DND-41 (cell line): Measurements from ENCODE around the gene CALCOCO1.

Source experiments
- ATAC-seq: fragments of 200-7000 bp; cut with Tn5 transposase; 3 replicates; pipeline ENCODE4 v1.9.1; 2021; ENCODE audit warnings: low read depth; ENCODE audit not compliant: insufficient read depth
- DNase-seq: peaks from one replicate; pipeline ENCODE4 v3.0.0-alpha.2; 2020
- H2AFZ ChIP-seq: 2 replicates; pipeline ENCODE4 v1.6.0; 2012; ENCODE audit warnings: low read depth, low read length
- H3K27ac ChIP-seq: 2 replicates; pipeline ENCODE4 v1.5.1; 2012; ENCODE audit warnings: low read length, inconsistent platforms
- H3K27me3 ChIP-seq: fragments of 200-600 bp; sonication (generic); 2 replicates; pipeline ENCODE4 v1.6.0; 2012; ENCODE audit warnings: low read length, mild to moderate bottlenecking, inconsistent platforms; ENCODE audit not compliant: insufficient read depth, poor library complexity
- H3K36me3 ChIP-seq: 2 replicates; pipeline ENCODE4 v1.5.1; 2012; ENCODE audit warnings: low read length, inconsistent platforms; ENCODE audit not compliant: insufficient read depth
- H3K4me1 ChIP-seq: 2 replicates; pipeline ENCODE4 v1.5.1; 2012; ENCODE audit warnings: mild to moderate bottlenecking, low read length; ENCODE audit not compliant: insufficient read depth
- H3K4me2 ChIP-seq: 2 replicates; pipeline ENCODE4 v1.6.0; 2012; ENCODE audit warnings: mild to moderate bottlenecking, moderate library complexity, low read length, inconsistent platforms; ENCODE audit not compliant: insufficient read depth
- H3K4me3 ChIP-seq, 2 experiments: fragments of 200-600 bp in 1 of 2; shearing (Covaris generic) in 1 of 2; 2 replicates each; pipeline ENCODE4 v1.5.1; 2012 to 2016; ENCODE audit warnings: inconsistent platforms in 2 of 2, low read length in 2 of 2, mild to moderate bottlenecking in 2 of 2, low read depth in 1 of 2, moderate library complexity in 1 of 2
- H3K79me2 ChIP-seq: 2 replicates; pipeline ENCODE4 v1.6.0; 2012; ENCODE audit warnings: low read length, inconsistent platforms; ENCODE audit not compliant: insufficient read depth
- H3K9ac ChIP-seq: 2 replicates; pipeline ENCODE4 v1.6.0; 2012; ENCODE audit warnings: low read depth, mild to moderate bottlenecking, inconsistent platforms, low read length, moderate library complexity
- H3K9me3 ChIP-seq: 2 replicates; pipeline ENCODE4 v1.5.1; 2012; ENCODE audit warnings: low read length, moderate library complexity, mild to moderate bottlenecking, inconsistent platforms; ENCODE audit not compliant: insufficient read depth, severe bottlenecking
- H4K20me1 ChIP-seq: 2 replicates; pipeline ENCODE4 v1.6.0; 2012; ENCODE audit warnings: low read length; ENCODE audit not compliant: insufficient read depth
- EZH2 ChIP-seq: IDR thresholded peaks from 3 replicates; pipeline ENCODE4 v1.6.1; 2012; ENCODE audit warnings: borderline replicate concordance, low read depth, mild to moderate bottlenecking, moderate library complexity, low read length, inconsistent platforms; ENCODE audit not compliant: severe bottlenecking
- TF ChIP-seq, protein P1 (sequence below): IDR thresholded peaks from 2 replicates; pipeline ENCODE4 v1.5.1; 2012; ENCODE audit warnings: borderline replicate concordance, low read length, moderate library complexity, mild to moderate bottlenecking; ENCODE audit not compliant: poor library complexity, severe bottlenecking; ENCODE audit errors: extremely low read depth

CALCOCO1 gene

DNA sequence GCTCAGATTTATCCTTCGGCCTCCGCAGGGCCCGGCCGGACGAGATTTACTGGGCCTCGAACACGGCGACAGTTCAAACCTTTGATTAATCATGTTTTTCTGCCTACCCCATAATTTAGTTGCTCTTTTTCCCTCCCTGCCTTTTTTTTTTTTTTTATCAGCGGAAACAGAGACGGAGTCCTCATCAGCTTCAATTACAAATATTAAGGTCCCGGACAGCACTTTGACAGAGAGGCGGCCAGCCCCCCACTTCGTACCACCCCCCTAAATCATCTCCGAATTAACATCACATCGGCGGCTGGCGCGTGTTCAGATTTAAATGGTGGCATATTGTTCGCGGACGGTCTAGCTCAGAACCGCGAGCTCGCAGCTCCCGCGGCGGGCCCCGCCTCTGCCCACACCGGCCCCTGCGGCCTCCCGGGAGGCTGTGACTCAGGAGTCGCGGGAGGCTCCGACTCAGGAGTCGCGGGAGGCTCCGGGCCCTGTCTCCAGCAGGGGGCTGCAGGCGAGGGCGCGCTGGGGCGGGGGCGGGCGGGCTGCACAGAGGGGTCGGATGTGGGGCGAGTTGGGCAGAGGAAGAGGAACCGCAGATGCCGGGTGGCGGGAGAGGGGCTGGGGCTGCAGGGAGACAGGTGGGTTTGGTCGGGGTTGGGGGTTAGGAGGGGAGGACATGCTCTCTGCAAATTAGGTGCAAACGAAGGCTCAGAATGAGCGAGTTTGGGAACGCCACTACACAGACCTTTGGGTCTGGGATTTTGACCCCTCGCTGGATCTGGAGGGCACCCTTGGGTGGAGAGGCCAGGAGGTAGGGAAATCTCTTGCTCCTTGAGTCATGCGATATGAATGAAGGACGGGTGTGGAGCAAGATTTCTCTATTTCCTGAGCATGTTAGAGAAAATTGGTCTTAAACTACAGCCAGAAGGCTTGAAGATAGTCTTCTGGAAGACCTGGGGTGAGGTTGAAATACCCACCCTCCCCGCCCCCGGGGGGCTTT lies 31.8 kb downstream of the CALCOCO1 start:
- H3K4me2 ChIP-seq = no peak overlapping the region
- no peaks in the 10 kb centered on the region for H4K20me1 ChIP-seq
- H3K4me3 ChIP-seq = no peak overlapping the region
- TF ChIP-seq EZH2 = peak; percentile 72
- TF ChIP-seq, protein P1, sequence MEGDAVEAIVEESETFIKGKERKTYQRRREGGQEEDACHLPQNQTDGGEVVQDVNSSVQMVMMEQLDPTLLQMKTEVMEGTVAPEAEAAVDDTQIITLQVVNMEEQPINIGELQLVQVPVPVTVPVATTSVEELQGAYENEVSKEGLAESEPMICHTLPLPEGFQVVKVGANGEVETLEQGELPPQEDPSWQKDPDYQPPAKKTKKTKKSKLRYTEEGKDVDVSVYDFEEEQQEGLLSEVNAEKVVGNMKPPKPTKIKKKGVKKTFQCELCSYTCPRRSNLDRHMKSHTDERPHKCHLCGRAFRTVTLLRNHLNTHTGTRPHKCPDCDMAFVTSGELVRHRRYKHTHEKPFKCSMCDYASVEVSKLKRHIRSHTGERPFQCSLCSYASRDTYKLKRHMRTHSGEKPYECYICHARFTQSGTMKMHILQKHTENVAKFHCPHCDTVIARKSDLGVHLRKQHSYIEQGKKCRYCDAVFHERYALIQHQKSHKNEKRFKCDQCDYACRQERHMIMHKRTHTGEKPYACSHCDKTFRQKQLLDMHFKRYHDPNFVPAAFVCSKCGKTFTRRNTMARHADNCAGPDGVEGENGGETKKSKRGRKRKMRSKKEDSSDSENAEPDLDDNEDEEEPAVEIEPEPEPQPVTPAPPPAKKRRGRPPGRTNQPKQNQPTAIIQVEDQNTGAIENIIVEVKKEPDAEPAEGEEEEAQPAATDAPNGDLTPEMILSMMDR = no peak
- H3K27ac ChIP-seq = no peak overlapping the region
- no peak overlapping the region for H2AFZ ChIP-seq
- H3K79me2 ChIP-seq = no peaks in the 10 kb centered on the region
- no peak overlapping the region for H3K9ac ChIP-seq
- ATAC-seq (peak; percentile 75), DNase-seq (peak; percentile 46)
- H3K9me3 ChIP-seq = no peaks in the 10 kb centered on the region
- H3K4me1 ChIP-seq = no peaks in the 10 kb centered on the region
- no peaks in the 10 kb centered on the region for H3K36me3 ChIP-seq
- H3K27me3 ChIP-seq = peaks cover 54% of the 10 kb centered on the region

DNA sequence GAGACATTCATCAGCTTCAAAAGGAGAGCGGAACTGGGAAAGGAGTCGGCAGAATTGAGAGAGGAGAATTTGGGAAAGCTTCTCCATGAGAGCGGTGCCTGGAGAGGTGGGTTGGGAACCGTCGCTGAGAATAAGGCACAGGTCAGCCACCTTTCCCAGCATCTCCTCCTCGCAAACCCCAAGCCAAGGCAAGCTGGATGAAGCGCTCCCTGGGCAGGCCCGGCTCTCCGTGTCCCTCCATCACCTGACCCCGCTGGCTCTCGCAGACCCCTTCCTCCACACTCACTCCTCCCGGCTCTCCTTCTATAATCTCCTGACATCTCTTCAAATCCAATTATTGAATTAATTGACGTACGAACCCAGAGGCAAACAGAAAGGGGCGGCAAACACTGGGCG lies 32.5 kb downstream of the CALCOCO1 start:
- H3K4me3 ChIP-seq = no peak overlapping the region

DNA sequence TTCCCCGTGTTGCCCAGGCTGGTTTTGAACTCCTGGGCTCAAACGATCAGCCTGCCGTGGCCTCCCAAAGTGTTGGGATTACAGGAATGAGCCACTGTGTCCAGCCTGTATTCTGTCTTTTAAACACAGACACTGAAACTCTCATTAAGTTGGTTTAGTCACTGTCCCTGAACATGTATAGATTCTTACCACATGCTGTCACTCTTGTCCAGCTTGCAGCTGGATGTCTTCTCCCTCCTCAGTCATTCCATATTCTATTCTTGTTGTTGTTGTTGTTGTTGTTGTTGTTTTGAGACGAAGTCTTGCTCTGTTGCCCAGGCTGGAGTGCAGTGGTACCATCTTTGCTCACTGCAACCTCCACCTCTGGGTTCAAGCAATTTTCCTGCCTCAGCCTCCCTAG lies 39.1 kb downstream of the CALCOCO1 start:
- Histone ChIP-seq H3K9me3 (no peaks in the 10 kb centered on the region), H2AFZ (no peak overlapping the region), H3K4me1 (no peaks in the 10 kb centered on the region), H4K20me1 (no peaks in the 10 kb centered on the region), H3K79me2 (no peaks in the 10 kb centered on the region), H3K27ac (no peak overlapping the region), H3K9ac (no peak overlapping the region), H3K4me2 (no peak overlapping the region), H3K4me3 (no peak overlapping the region), H3K27me3 (peaks cover 9% of the 10 kb centered on the region), H3K36me3 (no peaks in the 10 kb centered on the region)
- ATAC-seq = no peak
- DNase-seq = no peak
- TF ChIP-seq EZH2 = no peak
- TF ChIP-seq, protein P1 = no peak

More for the DNA sequence above, 32.5 kb downstream of the CALCOCO1 start:
- Histone ChIP-seq H2AFZ (no peak overlapping the region), H3K79me2 (no peaks in the 10 kb centered on the region), H3K27ac (no peak overlapping the region), H3K9ac (no peak overlapping the region), H3K4me2 (no peak overlapping the region), H3K4me1 (no peaks in the 10 kb centered on the region), H4K20me1 (no peaks in the 10 kb centered on the region), H3K36me3 (no peaks in the 10 kb centered on the region), H3K27me3 (peaks cover 54% of the 10 kb centered on the region), H3K9me3 (no peaks in the 10 kb centered on the region)
- no peak for TF ChIP-seq EZH2
- TF ChIP-seq, protein P1 = no peak
- DNase-seq = no peak
- ATAC-seq = no peak
